ENCODE data around the gene CDH5. TPM values are rescaled to one million over a fixed set of nuclear protein-coding genes. Genes with fewer than 3 reads are reported as not detected.
"Not testable (repeated sequence)": the region's sequence is repeated elsewhere in the genome, so short reads cannot be mapped to it uniquely, and the experiment has no call there.

Gene CDH5
- total RNA-seq, 3 donors from 2014 or later = 5.5 to 17.0 (median 10.2) TPM

GRCh38 chr16:66451548-66451947 lies 85.1 kb downstream of the CDH5 start:
- ATAC-seq = no peak
- Histone ChIP-seq H3K9me3 (no peaks in the 10 kb centered on the region), H3K4me1 (ENCODE audit: low read depth) (no peaks in the 10 kb centered on the region), H3K4me3 (no peak overlapping the region), H3K36me3 (ENCODE audit: low read depth) (no peaks in the 10 kb centered on the region)
- DNase-seq = no peak
- TF ChIP-seq CTCF (IDR thresholded peaks at IDR 0.05) = no peak
- intact Hi-C loops (cut with DNase I, micrococcal nuclease) = no loop called here

GRCh38 chr16:66453230-66453629 lies 86.7 kb downstream of the CDH5 start:
- DNase-seq; intact Hi-C loops (cut with DNase I, micrococcal nuclease): not testable (repeated sequence)

More at GRCh38 chr16:66453230-66453629, 86.7 kb downstream of the CDH5 start:
- H3K9me3 ChIP-seq; H3K4me1 ChIP-seq (ENCODE audit: low read depth); H3K36me3 ChIP-seq (ENCODE audit: low read depth); ATAC-seq; H3K4me3 ChIP-seq: not testable (repeated sequence)

Other genes starting within 250 kb of the CDH5 start
- under 1 TPM in 1 of 3 donors, not detected in 2; 0.22 TPM for gene BEAN1, start 60.6 kb downstream of the CDH5 start, total RNA-seq
- gene TK2, start 183.4 kb downstream of the CDH5 start, total RNA-seq = 10 to 100 TPM; 14.4 to 29.4 (median 17.8) TPM
- gene CKLF, start 185.9 kb downstream of the CDH5 start, total RNA-seq = 10 to 100 TPM; 26.9 to 42.0 (median 29.1) TPM
- gene CMTM1, start 199.7 kb downstream of the CDH5 start, total RNA-seq = 1 to 10 TPM; 3.1 to 6.1 (median 4.8) TPM
- gene CMTM2, start 212.8 kb downstream of the CDH5 start, total RNA-seq = under 1 TPM in 1 of 3 donors, not detected in 2; 0.46 TPM
- 10 to 100 TPM in 1 of 3 donors, 1 to 10 TPM in 2; 3.1 to 15.9 (median 9.3) TPM for gene CMTM3, start 238.0 kb downstream of the CDH5 start, total RNA-seq